ENCODE results near the gene SPATA31C2.
A peak's percentile ranks its signal among the peaks of the same experiment; 100 is the strongest.

The SPATA31C2 gene

GRCh38 chr9:88085476-88085875 lies 52.8 kb downstream of the SPATA31C2 start:
- H3K27me3 Mint-ChIP-seq (ENCODE audit: low read depth), result peaks cover 6% of the 10 kb centered on the region
- no peaks in the 10 kb centered on the region for H3K9me3 Mint-ChIP-seq
- H3K4me1 Mint-ChIP-seq, result peaks cover 6% of the 10 kb centered on the region
- H3K36me3 Mint-ChIP-seq (ENCODE audit: low read depth), result no peaks in the 10 kb centered on the region
- no peak for TF ChIP-seq CTCF (IDR thresholded peaks at IDR 0.05; ENCODE audit: unreplicated experiment in 3 of 3)
- no peak overlapping the region for H3K27ac Mint-ChIP-seq
- no peak overlapping the region for H3K4me3 Mint-ChIP-seq

GRCh38 chr9:88084357-88085183 lies 53.7 kb downstream of the SPATA31C2 start:
- Mint-ChIP-seq H3K27ac (peak overlapping the region in 2 of 3 experiments; percentile 19 to 50), H3K27me3 (ENCODE audit: low read depth) (peaks cover 7% of the 10 kb centered on the region), H3K9me3 (no peaks in the 10 kb centered on the region), H3K4me1 (peaks cover 6% of the 10 kb centered on the region), H3K36me3 (ENCODE audit: low read depth) (no peaks in the 10 kb centered on the region), H3K4me3 (no peak overlapping the region)
- TF ChIP-seq CTCF (IDR thresholded peaks at IDR 0.05; ENCODE audit: unreplicated experiment in 3 of 3), result no peak
